DMS 273 treated with DMSO at 0.1 percent for 48 hours (cell line): ENCODE data around the gene MAOA.

Experiments used
- DNase-seq: peaks from one replicate; lab custom pipeline; 2025; lab: John Stamatoyannopoulos, UW

Gene MAOA

DNA sequence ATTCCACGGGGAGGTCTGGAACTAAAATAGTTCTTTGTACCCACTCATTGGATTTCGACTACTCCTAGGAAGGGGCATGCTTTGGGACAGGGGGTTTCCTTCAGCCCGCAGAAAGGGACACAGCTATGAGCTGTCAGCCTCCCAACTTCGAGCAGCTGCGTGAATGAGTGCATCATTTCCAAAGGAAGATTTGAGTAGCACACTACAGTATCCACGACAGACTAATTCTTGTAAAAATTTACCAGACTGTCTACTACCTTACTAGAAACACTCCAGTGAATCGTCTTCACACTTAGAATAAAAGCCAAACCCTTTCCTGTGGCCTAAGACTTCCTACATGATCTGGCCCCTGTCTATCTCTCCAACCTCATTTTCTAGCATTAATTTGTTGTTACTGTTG, 101.9 kb downstream of the MAOA start:
- DNase-seq: no peak

DNA sequence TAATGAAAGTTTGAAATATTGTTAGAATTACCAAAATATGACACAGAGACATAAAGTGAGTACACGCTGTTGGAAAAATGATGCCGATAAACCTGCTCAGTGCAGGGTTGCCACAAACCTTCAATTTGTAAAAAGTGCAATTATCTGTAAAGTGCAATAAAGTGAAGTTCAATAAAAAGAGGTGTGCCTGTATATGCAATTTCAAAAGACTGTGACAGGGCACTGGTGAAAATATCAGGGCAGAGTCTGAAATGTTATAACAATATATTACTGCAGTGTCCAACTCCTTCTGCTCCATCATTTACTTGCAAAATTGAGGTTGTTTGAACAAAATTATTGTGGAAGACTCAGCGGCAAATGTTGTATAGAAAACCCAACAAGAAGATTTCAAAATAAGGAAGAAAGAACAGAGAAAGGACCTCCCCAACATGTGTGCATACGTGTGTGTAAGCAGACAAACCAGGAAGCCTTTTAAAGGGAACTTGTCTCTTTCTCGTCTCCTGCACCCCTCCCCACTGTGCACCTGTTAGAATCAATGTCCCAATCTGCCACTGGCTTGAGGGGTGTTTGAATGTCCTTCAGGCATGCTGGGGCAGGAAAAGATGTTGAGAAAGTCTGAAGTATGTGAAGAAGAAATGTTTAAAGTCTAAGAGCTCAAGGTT, 130.0 kb downstream of the MAOA start:
- DNase-seq: no peak
